Mesodermal cell (in vitro differentiated cells): ENCODE data around the gene EMD.

Experiments used
- H3K27ac ChIP-seq: 2 replicates; pipeline ENCODE4 v1.7.0; 2013; ENCODE audit warnings: mild to moderate bottlenecking, low read depth, low read length, moderate library complexity; ENCODE audit not compliant: severe bottlenecking
- H3K36me3 ChIP-seq: 2 replicates; pipeline ENCODE4 v1.7.1; 2013; ENCODE audit warnings: mild to moderate bottlenecking, low read length, moderate library complexity; ENCODE audit not compliant: control insufficient read depth, insufficient read depth
- H3K4me1 ChIP-seq: one replicate; pipeline ENCODE4 v1.7.1; 2013; ENCODE audit warnings: mild to moderate bottlenecking, low read length; ENCODE audit not compliant: insufficient read depth, control insufficient read depth, poor library complexity, severe bottlenecking
- H3K4me3 ChIP-seq: 2 replicates; pipeline ENCODE4 v1.7.0; 2013; ENCODE audit warnings: low read length, control low read depth, mild to moderate bottlenecking; ENCODE audit not compliant: insufficient read depth, poor library complexity, severe bottlenecking; ENCODE audit errors: extremely low read depth
- H3K9me3 ChIP-seq: 2 replicates; pipeline ENCODE4 v1.7.1; 2013; ENCODE audit warnings: mild to moderate bottlenecking, low read length, moderate library complexity; ENCODE audit not compliant: control insufficient read depth
- WGBS, 2 experiments: methylation state at CpG; one replicate each; pipeline ENCODE4 v1.1.5; 2013; ENCODE audit warnings: missing lambda C conversion rate in 2 of 2; ENCODE audit not compliant: insufficient coverage in 2 of 2; 5-methylcytosine and 5-hydroxymethylcytosine counted together

Gene EMD

GRCh38 chrX:154408659-154409221 is 29.6 kb downstream of the EMD start:
- Histone ChIP-seq H3K36me3 (peaks cover 2% of the 10 kb centered on the region), H3K4me3 (peak overlapping the region; percentile 34), H3K9me3 (no peaks in the 10 kb centered on the region), H3K27ac (peak overlapping the region; percentile 66), H3K4me1 (peaks cover 8% of the 10 kb centered on the region)
- WGBS, 2 experiments = 74% methylated on average over 6 of the region's 10 CpGs; no CpG with 5 or more reads in 1 of the 2 experiments

DNA sequence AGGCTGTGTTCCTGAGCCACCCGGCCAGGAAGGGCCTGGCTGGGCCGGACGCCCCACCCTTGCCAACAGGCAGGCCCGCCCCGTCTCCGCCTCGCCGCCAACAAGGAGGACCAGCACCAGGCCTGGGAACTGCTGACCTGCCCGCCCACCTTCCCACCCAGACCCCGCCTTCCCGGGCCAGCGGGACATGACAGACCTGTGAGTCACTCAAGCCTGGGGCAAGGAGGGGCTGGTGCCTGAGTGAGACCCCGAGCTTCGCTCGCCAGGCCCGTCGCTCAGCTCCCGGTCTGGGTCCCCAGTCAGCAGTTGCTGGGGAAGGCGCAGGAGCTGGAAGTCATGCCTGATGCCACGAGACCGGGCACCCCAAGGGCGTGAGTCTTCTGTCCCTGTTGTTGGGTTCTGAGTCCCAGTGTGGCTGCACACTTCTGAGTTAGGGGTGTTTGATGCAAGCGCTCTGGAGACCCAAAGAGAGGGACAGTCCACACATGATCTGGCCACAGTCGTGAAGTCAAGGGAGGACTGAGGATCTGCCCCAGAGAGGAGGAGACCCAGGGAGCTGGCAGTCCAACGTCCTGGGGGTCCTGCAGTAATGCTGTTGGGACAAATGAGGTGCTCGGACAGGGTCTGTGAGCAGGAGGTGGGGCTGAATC is 30.3 kb downstream of the EMD start, which contains the start of gene DNASE1L1:
Gene DNASE1L1 (minus strand): TSS at position 33 of the 650 bp plus-strand sequence. CDS start 3,686 bp downstream, outside the sequence.
- Histone ChIP-seq H3K36me3 (peaks cover 6% of the 10 kb centered on the region), H3K9me3 (no peaks in the 10 kb centered on the region), H3K27ac (peak within 1 kb of the TSS; percentile 88), H3K4me3 (peak within 1 kb of the TSS; percentile 34), H3K4me1 (peaks cover 8% of the 10 kb centered on the region)
- 0 to 25% methylated on average over 5 to 11 of the region's 26 CpGs for WGBS, 2 experiments

DNA sequence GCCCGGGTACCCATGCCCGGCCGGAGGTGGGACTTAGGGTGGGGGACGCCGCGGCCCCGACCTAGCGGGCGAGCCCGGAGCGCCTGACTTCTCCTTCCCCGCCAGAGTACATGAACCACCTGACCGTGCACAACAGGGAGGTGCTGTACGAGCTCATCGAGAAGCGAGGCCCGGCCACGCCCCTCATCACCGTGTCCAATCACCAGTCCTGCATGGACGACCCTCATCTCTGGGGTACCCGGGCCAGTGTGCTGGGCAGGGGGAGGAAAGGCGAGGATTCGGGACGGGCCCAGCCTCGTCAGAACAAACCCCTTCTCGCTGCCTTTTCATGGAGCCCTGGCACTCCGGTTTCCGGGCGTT is 32.9 kb downstream of the EMD start:
- Histone ChIP-seq H3K36me3 (peaks cover 6% of the 10 kb centered on the region), H3K4me3 (peak overlapping the region; percentile 57), H3K27ac (no peak overlapping the region), H3K4me1 (peaks cover 8% of the 10 kb centered on the region), H3K9me3 (no peaks in the 10 kb centered on the region)
- 0 to 35% methylated on average over 4 of the region's 29 CpGs for WGBS, 2 experiments

DNA sequence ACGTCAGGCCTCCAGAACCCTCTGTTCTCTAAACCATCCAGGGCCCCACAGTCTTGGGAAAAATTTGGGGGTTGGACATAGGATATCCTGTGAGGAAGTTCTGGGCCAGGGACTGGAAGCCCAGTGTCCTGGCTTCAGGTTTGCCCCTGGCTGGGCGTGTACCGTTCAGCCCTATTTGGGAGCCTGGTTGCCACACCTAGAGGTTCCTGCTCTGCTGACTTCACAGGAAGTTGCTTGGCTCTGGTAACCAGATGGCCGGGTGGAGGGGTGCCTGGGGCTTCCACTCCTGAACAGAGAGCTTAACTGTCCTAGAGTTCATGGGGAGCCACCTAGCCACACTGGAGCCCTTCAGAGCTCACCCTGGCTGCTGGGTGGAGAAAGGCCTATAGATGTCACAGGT is 33.4 kb downstream of the EMD start:
- H3K27ac ChIP-seq = no peak overlapping the region
- no peaks in the 10 kb centered on the region for H3K9me3 ChIP-seq
- H3K4me3 ChIP-seq = peak overlapping the region; percentile 57
- peaks cover 6% of the 10 kb centered on the region for H3K36me3 ChIP-seq
- H3K4me1 ChIP-seq = peaks cover 8% of the 10 kb centered on the region
- WGBS, 2 experiments = 79 to 80% methylated on average over 1 to 2 of the region's 4 CpGs

- Histone ChIP-seq H3K27ac (no peak overlapping the region), H3K9me3 (no peaks in the 10 kb centered on the region), H3K4me3 (no peak overlapping the region), H3K36me3 (peaks cover 6% of the 10 kb centered on the region), H3K4me1 (peaks cover 8% of the 10 kb centered on the region)
- WGBS, 2 experiments = 91% methylated on average over 7 of the region's 8 CpGs; no CpG with 5 or more reads in 1 of the 2 experiments
Measured at GRCh38 chrX:154413142-154413541, 34.0 kb downstream of the EMD start.

DNA sequence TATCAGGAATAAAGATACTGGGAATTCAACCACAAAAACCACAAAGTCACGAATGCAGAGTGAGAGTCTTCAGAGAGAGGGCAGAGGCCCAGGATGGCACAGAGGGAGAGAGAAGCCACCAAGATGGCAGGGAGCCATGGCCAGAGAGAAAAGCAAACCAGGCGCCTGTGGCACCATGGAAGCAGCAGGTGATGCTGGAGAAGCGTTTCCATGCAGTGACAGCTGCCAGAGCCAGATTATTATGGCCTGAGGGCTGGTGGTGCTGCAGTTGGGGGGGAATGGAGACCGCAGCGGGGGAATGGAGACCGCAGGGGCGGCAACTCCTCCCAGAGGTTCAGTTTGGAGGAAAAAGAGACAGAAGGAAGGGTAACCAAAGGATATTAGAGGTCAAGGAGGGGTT is 38.1 kb downstream of the EMD start:
- 94 to 100% methylated on average over 2 to 4 of the region's 7 CpGs for WGBS, 2 experiments
- H3K4me1 ChIP-seq = peaks cover 4% of the 10 kb centered on the region
- H3K27ac ChIP-seq = no peak overlapping the region
- H3K9me3 ChIP-seq = no peaks in the 10 kb centered on the region
- no peak overlapping the region for H3K4me3 ChIP-seq
- peaks cover 6% of the 10 kb centered on the region for H3K36me3 ChIP-seq

GRCh38 chrX:154419189-154419588 is 40.1 kb downstream of the EMD start:
- Histone ChIP-seq H3K36me3 (peaks cover under 1% of the 10 kb centered on the region), H3K9me3 (no peaks in the 10 kb centered on the region), H3K4me1 (no peaks in the 10 kb centered on the region), H3K27ac (no peak overlapping the region), H3K4me3 (no peak overlapping the region)
- WGBS, 2 experiments = 100% methylated on average over 4 to 5 of the region's 8 CpGs

- Histone ChIP-seq H3K27ac (no peak overlapping the region), H3K4me1 (peaks cover 3% of the 10 kb centered on the region), H3K9me3 (no peaks in the 10 kb centered on the region), H3K4me3 (no peak overlapping the region), H3K36me3 (no peaks in the 10 kb centered on the region)
- WGBS, 2 experiments = 94% methylated on average over 7 of the region's 19 CpGs; no CpG with 5 or more reads in 1 of the 2 experiments
Measured at GRCh38 chrX:154419688-154420401, 40.8 kb downstream of the EMD start.

- Histone ChIP-seq H3K4me1 (peaks cover 3% of the 10 kb centered on the region), H3K27ac (no peak overlapping the region), H3K36me3 (no peaks in the 10 kb centered on the region), H3K9me3 (no peaks in the 10 kb centered on the region), H3K4me3 (no peak overlapping the region)
- 80 to 97% methylated on average over 1 to 7 of the region's 10 CpGs for WGBS, 2 experiments
Measured at GRCh38 chrX:154420402-154420756, 41.3 kb downstream of the EMD start.

GRCh38 chrX:154426916-154427770 is 48.0 kb downstream of the EMD start:
- H3K4me1 ChIP-seq = peaks cover 12% of the 10 kb centered on the region
- peaks cover 5% of the 10 kb centered on the region for H3K36me3 ChIP-seq
- H3K4me3 ChIP-seq = no peak overlapping the region
- H3K9me3 ChIP-seq = no peaks in the 10 kb centered on the region
- no peak overlapping the region for H3K27ac ChIP-seq
- WGBS, 2 experiments = 95 to 98% methylated on average over 7 of the region's 13 CpGs
